GM20431 (cell line): Measurements from ENCODE around the gene FBN2.

Source experiments
- in situ Hi-C: fragments of 300-500 bp; cut with MseI, MboI; formaldehyde crosslinking; loops from one replicate; pipeline ENCODE4 v1.15.0; 2020; ENCODE audit warnings: low sequenced_read_pairs; ENCODE audit not compliant: unreplicated experiment

The FBN2 gene

DNA sequence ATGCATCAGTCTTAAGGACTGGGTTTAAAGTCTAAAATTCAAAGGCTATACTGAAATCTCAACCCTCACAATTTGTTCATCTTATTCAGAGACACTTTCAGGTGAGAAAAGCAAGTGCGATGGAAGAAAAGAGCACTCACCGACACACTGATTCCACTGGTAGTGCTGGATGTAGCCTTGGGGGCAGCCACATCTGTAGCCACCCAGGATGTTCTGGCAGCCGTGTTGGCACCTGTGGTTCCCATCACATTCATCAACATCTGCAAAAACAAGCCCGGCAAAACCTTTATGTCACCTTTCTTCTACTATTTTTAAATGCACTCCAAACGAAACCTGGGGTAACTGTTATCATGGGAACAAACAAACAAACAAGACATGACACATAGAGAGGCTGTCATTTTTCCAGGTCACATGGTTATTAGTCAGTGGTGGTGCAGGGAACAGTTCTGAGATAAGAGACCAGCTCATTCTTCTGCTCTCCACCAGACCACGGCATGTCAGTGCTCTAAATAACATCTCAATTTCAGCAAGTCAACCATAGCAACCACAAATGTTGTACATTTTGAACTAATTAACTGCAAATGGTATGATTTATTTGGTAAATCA is 266.1 kb downstream of the FBN2 start:
- in situ Hi-C loops = no loop called here

- in situ Hi-C loops = no loop called here
Observed at GRCh38 chr5:128271071-128271470, 267.0 kb downstream of the FBN2 start.

DNA sequence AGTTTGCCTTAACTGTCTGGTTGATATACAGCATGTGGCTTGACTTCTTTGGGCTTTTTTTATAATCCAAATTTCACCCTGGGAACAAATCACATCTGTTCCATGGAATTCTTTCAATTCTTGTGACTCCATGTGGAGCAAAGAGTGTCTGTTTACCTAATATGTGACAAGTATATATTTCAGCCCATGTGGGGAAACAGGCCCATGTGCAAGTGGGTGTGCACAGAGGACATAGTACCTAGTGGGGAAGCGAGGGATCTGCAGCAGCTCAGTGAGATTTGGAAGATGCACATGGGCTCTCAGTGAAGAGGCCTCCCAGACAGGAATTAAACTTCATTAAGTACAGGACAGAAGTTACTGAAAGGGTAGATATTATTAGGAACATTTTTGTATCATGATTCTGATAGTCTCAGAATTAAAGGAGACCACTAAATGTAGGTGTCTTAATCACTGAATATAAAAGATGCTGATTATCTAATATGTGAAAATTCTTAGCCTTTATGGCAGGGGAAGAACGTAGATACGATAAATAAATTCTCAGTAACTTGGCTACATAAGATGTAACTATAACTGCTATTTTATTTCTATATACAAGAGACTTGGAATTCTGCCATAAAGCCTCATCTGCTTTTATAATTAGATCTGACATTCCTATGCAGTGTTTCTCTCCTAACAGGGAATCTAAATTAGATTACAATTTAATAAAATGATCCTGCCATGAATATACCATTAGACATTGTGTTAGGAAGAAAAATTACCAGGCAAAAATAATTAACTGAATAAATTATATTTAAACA is 273.3 kb downstream of the FBN2 start:
- in situ Hi-C loops = no loop called here

DNA sequence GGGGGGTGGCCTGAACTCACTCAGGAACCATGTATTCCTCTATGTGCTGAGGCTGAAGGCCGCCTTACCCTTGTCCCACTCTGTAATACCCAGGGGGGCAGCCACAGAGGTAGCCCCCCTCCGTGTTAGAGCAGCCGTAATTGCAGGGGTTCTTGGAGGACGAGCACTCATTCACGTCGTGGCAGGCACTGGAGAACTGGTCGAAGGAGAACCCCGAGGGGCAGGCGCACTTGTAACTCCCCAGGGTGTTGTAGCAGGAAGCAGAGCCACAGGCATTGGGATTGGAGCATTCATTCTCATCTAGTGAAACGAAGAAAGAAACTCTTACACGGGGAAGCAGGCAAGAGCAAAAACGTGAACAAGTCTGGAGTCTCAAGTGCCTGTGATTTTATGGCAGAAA is 274.7 kb downstream of the FBN2 start:
- in situ Hi-C loops = no loop called here

- in situ Hi-C loops = no loop called here
Observed at GRCh38 chr5:128262911-128263310, 275.1 kb downstream of the FBN2 start.

DNA sequence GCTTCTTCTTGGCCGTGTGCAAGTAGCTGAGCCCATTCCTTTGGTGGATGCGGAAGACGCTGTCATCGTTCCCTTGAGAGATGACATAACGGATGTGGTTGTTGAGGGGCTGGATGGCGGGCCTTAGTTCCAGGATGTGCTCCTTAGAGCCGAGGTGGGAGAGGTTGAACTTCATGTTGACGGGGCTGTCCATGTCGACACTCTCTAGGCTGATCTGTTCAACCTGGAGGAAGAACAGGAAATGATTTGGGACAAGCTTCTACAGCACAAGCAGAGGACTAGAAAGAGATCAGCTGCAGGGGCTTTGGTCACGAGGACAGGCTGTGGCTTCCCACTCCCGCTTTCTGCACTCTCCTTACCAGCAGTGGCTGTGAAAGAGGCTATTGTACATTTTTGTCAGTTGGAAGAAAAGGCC is 278.4 kb downstream of the FBN2 start:
- in situ Hi-C loops = no loop called here

- in situ Hi-C loops = no loop called here
Observed at GRCh38 chr5:128258372-128258771, 279.7 kb downstream of the FBN2 start.

GRCh38 chr5:128257076-128257475 is 281.0 kb downstream of the FBN2 start:
- in situ Hi-C loops = no loop called here

DNA sequence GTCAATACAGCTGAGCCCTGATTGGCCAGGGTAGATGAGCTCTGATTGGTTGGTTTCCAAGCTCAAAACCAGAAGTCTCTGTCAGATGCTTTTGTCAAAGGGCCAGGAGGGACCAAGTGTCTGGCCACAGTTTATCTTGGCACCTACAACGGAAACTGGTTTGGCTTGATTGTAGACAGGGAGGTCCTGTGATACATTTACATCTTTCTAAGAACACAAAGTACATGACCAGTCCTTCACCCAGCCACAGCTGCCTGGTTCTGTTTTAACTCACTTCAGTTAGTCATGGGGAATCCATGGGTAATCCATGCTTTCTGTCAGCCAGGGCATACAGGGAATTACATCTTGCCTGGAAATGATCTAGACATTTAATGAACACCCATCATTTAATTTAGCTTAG is 283.3 kb downstream of the FBN2 start:
- in situ Hi-C loops = no loop called here

- in situ Hi-C loops = no loop called here
Observed at GRCh38 chr5:128253880-128254279, 284.2 kb downstream of the FBN2 start.

DNA sequence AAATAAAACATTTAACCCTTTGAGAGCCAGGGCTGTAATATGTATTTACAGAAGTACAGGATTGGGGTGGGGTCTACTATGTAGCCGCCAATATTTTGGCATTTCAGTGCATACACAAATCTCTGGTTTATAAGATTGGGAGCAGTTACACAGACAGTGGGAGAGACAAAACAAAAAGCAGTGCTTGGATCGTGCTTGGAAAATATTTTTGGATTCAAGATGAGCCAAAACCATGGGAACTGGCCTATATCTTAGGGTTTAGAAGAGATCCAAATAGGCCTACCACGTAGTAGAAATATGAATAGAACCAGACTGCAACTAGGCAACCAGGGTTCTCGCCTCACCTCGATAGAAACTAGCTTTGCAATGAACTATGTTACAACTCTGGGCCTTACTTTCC is 284.9 kb downstream of the FBN2 start:
- in situ Hi-C loops = no loop called here

DNA sequence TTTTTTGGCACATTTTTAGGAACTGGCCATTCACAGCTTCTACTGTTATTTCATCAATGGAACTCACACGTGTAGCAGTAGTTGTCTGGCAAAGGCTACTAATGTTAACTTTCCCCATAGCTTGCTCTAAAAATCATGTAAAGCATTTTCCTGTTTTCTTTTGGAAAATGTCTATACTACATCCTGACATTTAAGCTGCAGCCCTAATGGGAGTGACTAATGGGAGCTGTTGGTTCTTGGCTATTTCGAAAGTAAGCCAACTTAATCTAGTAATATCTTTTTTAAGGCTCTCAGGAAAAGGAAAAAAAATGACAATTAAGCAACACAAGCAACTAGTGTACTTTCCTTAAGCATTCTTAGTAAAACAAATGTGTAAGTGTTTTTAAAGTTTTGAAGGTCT is 285.3 kb downstream of the FBN2 start:
- in situ Hi-C loops = no loop called here

- in situ Hi-C loops = no loop called here
Observed at GRCh38 chr5:128252196-128252595, 285.8 kb downstream of the FBN2 start.

GRCh38 chr5:128245974-128246373 is 292.1 kb downstream of the FBN2 start:
- in situ Hi-C loops = no loop called here

DNA sequence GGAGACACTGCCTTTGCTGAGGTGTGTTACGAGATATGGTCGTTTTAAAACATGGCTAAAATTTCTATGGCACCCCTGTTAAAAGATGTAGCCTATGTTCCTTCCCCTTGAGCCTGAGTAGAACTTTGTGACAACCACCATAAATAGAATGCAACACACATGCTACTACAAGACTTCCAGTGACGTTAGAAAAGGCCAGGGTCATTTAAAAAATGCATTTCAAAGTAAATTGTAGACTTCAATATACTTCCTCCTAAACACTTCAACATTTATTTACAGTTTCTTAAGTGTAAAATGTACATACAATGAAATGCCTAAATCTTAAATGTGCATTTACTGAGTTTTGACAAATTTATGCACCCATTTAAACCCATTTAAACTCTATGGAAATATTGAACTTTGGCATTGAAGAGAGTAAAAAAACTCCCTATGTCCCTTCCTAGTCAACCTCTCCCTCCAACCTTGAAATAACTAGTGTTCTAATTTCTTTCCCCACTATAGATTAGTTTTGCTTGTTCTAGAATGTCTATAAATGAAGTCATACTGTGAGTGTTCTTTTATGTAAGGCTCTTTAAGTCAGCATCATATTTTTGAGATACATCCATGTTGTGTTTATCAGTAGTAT is 294.0 kb downstream of the FBN2 start:
- in situ Hi-C loops = no loop called here

DNA sequence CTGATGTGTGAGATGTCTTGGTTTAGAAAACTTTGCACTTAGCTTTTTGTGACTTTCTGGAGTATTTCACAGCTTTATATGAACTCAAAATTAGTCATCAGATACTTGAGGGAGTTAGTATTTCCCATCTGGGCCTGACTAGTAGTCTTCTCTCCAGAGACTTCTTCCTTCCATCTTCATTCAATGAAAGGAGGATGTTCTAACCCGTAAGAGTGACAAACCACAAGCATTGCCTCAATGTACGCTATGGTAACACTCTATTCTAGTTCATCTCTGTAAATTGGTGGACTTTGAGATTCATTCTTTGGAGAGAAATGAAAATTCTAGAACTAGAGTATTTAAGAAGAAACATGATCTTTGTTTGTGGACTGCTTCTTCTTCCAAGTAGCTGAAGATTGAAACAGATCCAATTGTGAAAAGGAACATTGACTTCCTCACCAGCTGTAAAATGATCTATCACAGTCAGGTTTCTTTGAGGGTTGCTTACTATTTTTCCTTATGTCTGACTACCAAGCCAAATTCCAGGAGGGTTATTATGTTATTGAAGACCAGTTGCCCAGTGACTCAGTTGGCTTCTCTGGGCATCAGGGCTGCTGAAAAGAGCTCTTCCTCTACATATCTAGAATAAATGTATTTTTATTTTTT is 296.9 kb downstream of the FBN2 start:
- in situ Hi-C loops = no loop called here

DNA sequence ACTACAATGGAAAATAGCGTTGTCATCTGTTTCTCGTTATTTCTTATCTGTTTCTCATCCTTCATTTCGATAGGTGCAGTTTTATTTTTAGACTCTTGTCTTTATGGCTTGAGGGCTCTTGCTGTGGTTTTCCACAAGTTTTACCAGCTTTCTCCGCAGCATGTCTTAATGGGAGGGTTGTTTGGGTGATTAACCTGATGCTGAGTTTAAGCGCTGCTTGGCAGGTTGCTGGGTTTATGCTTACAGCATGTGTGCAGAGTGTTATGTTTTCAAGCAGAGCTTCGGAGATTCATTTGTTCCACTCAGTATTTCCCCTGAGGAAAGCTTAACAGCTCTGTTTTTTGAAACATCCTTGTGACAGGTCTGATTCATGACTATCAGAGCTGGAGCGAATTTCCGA is 300.5 kb downstream of the FBN2 start:
- in situ Hi-C loops = no loop called here

DNA sequence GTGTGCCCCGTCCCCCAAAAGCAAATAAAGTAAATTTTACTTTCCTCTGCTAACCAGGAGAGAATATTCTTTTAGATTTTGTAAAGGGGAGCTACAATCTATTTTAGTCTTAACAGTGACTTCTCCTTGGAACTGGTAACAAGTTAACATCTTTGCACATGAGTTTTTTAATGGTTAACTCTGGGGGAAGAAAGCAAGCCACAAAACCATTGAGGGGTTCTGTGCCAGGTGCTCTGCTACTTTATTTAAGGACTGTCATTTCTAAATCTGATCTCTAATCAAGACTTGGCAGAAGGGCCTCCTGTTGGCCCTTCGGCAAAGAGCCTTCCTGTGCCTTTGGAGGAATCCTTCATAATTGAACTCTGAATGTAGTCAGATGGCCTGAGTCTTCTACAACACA is 301.0 kb downstream of the FBN2 start:
- in situ Hi-C loops = no loop called here

DNA sequence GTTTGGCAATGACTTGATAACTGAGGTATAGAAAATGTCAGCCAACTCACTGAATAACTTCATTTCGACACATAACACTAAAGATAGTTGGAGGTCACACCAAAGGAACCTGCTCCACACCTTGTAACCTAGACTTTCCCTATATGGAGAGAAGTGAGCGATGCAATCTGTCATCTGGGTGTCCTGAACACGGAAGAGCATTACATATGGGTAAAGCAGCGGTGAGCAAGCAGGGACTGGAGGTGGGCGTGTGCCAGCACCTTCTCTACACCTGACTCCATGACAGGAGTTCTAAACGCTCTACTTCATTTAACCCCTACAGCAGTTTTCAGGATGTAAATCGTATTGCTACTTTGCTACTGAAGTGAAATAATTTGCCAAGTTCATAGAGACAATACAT is 301.7 kb downstream of the FBN2 start:
- in situ Hi-C loops = no loop called here

GRCh38 chr5:128234928-128235641 is 303.0 kb downstream of the FBN2 start:
- in situ Hi-C loops = no loop called here
